ENCODE measurements around the gene ARVCF.

The ARVCF gene

DNA sequence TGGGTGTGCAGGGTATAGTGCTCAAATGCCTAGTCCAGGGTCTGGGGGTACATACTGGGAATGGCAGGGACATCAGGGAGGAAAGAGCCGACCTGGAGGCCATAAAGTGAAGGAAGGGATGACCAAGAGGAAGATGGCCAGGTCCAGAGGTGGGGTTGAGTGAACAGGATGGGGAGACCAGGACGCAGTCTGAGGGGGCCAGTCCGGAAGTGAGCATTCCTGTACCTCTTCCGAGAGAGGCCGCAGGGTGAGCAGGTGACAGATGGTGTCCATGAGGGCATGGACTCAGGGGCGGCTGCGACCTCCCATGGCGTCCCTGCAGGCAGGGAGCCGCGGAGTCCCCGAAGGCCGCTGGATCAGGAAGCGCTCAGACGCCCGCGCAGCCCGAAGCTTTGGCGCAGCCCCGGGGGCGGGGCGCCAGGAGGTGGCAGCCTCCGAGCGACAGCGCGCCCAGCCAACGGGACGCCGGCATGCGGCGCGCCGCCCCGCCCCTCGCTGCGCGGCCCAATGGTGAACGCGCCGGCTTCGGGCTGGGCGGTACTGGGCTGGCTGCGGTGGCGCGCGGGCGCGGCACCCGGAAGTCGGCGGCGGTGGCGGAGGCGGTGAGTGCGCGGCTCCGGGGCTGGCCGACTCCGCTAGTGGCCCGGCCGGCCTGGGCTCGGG, 4.0 kb upstream of the ARVCF start, which contains the start of gene TANGO2:
Gene TANGO2 (plus strand): TSS at position 578 of the 663 bp plus-strand sequence. CDS start 15,689 bp downstream, outside the sequence.
- H4K91ac ChIP-seq (ENCODE audit: low read depth, low read length): peak within 1 kb of the TSS; percentile 80
- H3K14ac ChIP-seq (ENCODE audit: low read length): peak within 1 kb of the TSS; percentile 88
- H3K4me1 ChIP-seq (ENCODE audit: control insufficient read depth in 1 of 2, insufficient read depth in 2 of 2, low read length in 2 of 2): peaks cover 15% of the 10 kb centered on the region in 2 experiments
- peak within 1 kb of the TSS; percentile 78 for H3K4ac ChIP-seq (ENCODE audit: low read depth, low read length)
- peak within 1 kb of the TSS; percentile 94 for H3K4me3 ChIP-seq (ENCODE audit: low read depth, low read length)
- peak within 1 kb of the TSS; percentile 22 for H2BK5ac ChIP-seq (ENCODE audit: low read depth, low read length, poor library complexity)
- peak within 1 kb of the TSS; percentile 72 for H2AK5ac ChIP-seq (ENCODE audit: low read length)
- no peak within 1 kb of the TSS for H3K23ac ChIP-seq (ENCODE audit: low read length)
- peaks cover 3% of the 10 kb centered on the region for H3K9me3 ChIP-seq (ENCODE audit: insufficient read depth, low read depth, low read length)
- H3K79me1 ChIP-seq (ENCODE audit: low read length): peaks cover 9% of the 10 kb centered on the region
- H2BK12ac ChIP-seq (ENCODE audit: low read length): no peak within 1 kb of the TSS
- H2AFZ ChIP-seq (ENCODE audit: insufficient read depth, low read length, poor library complexity): peak within 1 kb of the TSS; percentile 74
- H3K9ac ChIP-seq (ENCODE audit: low read length): peak within 1 kb of the TSS; percentile 82
- peaks cover 6% of the 10 kb centered on the region for H3K79me2 ChIP-seq (ENCODE audit: control insufficient read depth, insufficient read depth, low read length, poor library complexity)
- H4K8ac ChIP-seq (ENCODE audit: low read depth, low read length): peak within 1 kb of the TSS; percentile 96
- peak within 1 kb of the TSS; percentile 52 for H2BK120ac ChIP-seq (ENCODE audit: insufficient read depth, low read length, poor library complexity)
- H3K4me2 ChIP-seq (ENCODE audit: low read length): peak within 1 kb of the TSS; percentile 87
- peak within 1 kb of the TSS; percentile 94 for H4K12ac ChIP-seq (ENCODE audit: low read depth, low read length)
- WGBS (ENCODE audit: extremely low coverage, insufficient coverage, insufficient read length): no CpG with 5 or more reads among the region's 61 CpGs
- peaks cover 15% of the 10 kb centered on the region for H3K27me3 ChIP-seq (ENCODE audit: insufficient read depth, low read length)
- peak within 1 kb of the TSS; percentile 81 for H3K18ac ChIP-seq (ENCODE audit: low read length)
- no peak within 1 kb of the TSS for H3K27ac ChIP-seq (ENCODE audit: low read depth, low read length)
- peak; percentile 91 to 97 for DNase-seq
- H3K36me3 ChIP-seq (ENCODE audit: control insufficient read depth in 1 of 2, insufficient read depth in 2 of 2, low read length in 2 of 2): peaks cover 0 to 2% of the 10 kb centered on the region in 2 experiments

DNA sequence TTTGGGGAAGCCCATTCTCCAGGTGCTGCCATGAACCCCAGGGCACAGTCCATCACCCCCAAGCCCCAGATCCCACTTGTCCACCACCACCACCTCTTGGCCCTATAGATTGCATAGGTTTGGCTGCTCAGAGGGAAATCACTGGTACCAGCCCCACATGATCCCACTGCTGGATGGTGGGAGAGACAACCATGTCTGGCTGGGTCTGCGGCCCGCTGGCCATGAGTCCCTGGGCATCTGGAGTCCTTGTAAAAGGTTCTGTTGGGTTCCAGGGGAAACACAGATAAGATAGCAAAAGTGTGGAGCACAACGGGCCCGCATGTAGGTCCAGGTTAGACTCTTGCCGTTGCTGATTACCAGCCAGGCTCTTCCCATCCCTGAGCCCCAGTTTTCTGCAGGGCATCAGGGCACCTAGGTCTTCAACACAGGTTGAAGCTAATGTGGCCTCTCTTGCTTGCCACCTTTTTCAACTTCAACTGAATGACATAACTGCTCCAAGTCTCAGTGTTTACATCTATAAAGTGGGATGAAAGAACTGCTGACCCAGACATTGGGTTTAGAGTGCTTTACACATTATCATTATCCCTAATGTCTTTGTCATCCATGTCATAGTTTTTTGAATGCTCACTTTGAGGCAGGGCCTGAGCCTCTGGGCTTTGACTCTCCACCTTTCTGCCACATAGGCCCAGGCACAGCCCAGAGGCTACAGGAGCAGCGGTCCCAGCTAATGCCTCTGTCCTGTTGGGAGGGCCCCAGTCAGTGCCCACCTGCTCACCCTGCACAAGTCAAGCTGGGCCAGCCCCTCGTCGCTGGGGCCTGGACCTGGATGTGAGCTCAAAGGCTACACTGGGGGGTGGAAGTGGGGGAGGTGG, 3.3 kb upstream of the ARVCF start:
- no peak overlapping the region for H3K4me3 ChIP-seq (ENCODE audit: low read depth, low read length)
- peak overlapping the region; percentile 71 for H4K91ac ChIP-seq (ENCODE audit: low read depth, low read length)
- H3K4ac ChIP-seq (ENCODE audit: low read depth, low read length): no peak overlapping the region
- no peak overlapping the region for H2BK12ac ChIP-seq (ENCODE audit: low read length)
- peak overlapping the region; percentile 69 for H2AFZ ChIP-seq (ENCODE audit: insufficient read depth, low read length, poor library complexity)
- H3K27ac ChIP-seq (ENCODE audit: low read depth, low read length): no peak overlapping the region
- peaks cover 9% of the 10 kb centered on the region for H3K79me1 ChIP-seq (ENCODE audit: low read length)
- peaks cover 0 to 2% of the 10 kb centered on the region in 2 experiments for H3K36me3 ChIP-seq (ENCODE audit: control insufficient read depth in 1 of 2, insufficient read depth in 2 of 2, low read length in 2 of 2)
- peaks cover 6% of the 10 kb centered on the region for H3K79me2 ChIP-seq (ENCODE audit: control insufficient read depth, insufficient read depth, low read length, poor library complexity)
- peaks cover 5% of the 10 kb centered on the region for H3K9me3 ChIP-seq (ENCODE audit: insufficient read depth, low read depth, low read length)
- H2BK5ac ChIP-seq (ENCODE audit: low read depth, low read length, poor library complexity): no peak overlapping the region
- no peak overlapping the region for H2BK120ac ChIP-seq (ENCODE audit: insufficient read depth, low read length, poor library complexity)
- peaks cover 15% of the 10 kb centered on the region in 2 experiments for H3K4me1 ChIP-seq (ENCODE audit: control insufficient read depth in 1 of 2, insufficient read depth in 2 of 2, low read length in 2 of 2)
- no peak overlapping the region for H3K14ac ChIP-seq (ENCODE audit: low read length)
- WGBS (ENCODE audit: extremely low coverage, insufficient coverage, insufficient read length): no CpG with 5 or more reads among the region's 8 CpGs
- no peak overlapping the region for H3K18ac ChIP-seq (ENCODE audit: low read length)
- H4K12ac ChIP-seq (ENCODE audit: low read depth, low read length): peak overlapping the region; percentile 93
- DNase-seq: no peak
- H4K8ac ChIP-seq (ENCODE audit: low read depth, low read length): peak overlapping the region; percentile 96
- peaks cover 15% of the 10 kb centered on the region for H3K27me3 ChIP-seq (ENCODE audit: insufficient read depth, low read length)
- H2AK5ac ChIP-seq (ENCODE audit: low read length): peak overlapping the region; percentile 72
- no peak overlapping the region for H3K23ac ChIP-seq (ENCODE audit: low read length)
- H3K4me2 ChIP-seq (ENCODE audit: low read length): no peak overlapping the region
- no peak overlapping the region for H3K9ac ChIP-seq (ENCODE audit: low read length)

DNA sequence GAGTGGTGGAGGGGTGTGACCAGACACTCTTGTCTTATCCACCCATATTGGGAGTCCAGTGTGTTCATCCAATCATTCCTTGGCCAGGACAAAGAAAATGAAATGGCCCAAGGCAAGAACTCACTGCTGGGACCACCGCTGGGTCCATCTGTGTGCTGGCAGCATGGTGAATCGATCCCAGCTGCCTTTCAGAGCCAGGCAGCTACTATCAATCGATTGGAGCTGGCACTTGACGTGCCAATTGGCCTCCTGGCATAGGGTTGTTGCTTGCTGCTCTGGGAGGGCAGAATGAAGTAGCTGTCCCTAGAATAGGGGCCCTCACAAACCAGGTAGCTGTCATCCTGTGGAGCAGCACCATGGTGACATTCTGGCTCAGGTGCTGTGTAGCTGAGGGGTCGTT, 1.4 kb upstream of the ARVCF start:
- H3K36me3 ChIP-seq (ENCODE audit: control insufficient read depth in 1 of 2, insufficient read depth in 2 of 2, low read length in 2 of 2): no peaks in the 10 kb centered on the region
- peaks cover 15% of the 10 kb centered on the region for H3K27me3 ChIP-seq (ENCODE audit: insufficient read depth, low read length)
- no peak overlapping the region for H3K4me3 ChIP-seq (ENCODE audit: low read depth, low read length)
- H3K4me1 ChIP-seq (ENCODE audit: control insufficient read depth in 1 of 2, insufficient read depth in 2 of 2, low read length in 2 of 2): peaks cover 15% of the 10 kb centered on the region in 2 experiments
- no peak overlapping the region for H4K91ac ChIP-seq (ENCODE audit: low read depth, low read length)
- no peak overlapping the region for H3K4me2 ChIP-seq (ENCODE audit: low read length)
- DNase-seq: no peak
- peaks cover 6% of the 10 kb centered on the region for H3K79me2 ChIP-seq (ENCODE audit: control insufficient read depth, insufficient read depth, low read length, poor library complexity)
- no peak overlapping the region for H4K8ac ChIP-seq (ENCODE audit: low read depth, low read length)
- peaks cover 5% of the 10 kb centered on the region for H3K9me3 ChIP-seq (ENCODE audit: insufficient read depth, low read depth, low read length)
- no peak overlapping the region for H3K18ac ChIP-seq (ENCODE audit: low read length)
- no peak overlapping the region for H3K27ac ChIP-seq (ENCODE audit: low read depth, low read length)
- no peak overlapping the region for H3K23ac ChIP-seq (ENCODE audit: low read length)
- H2AK5ac ChIP-seq (ENCODE audit: low read length): no peak overlapping the region
- no peak overlapping the region for H4K12ac ChIP-seq (ENCODE audit: low read depth, low read length)
- no peak overlapping the region for H3K4ac ChIP-seq (ENCODE audit: low read depth, low read length)
- H2BK12ac ChIP-seq (ENCODE audit: low read length): no peak overlapping the region
- H3K79me1 ChIP-seq (ENCODE audit: low read length): peaks cover 9% of the 10 kb centered on the region
- no peak overlapping the region for H2BK120ac ChIP-seq (ENCODE audit: insufficient read depth, low read length, poor library complexity)
- WGBS (ENCODE audit: extremely low coverage, insufficient coverage, insufficient read length): no CpG with 5 or more reads among the region's 5 CpGs
- no peak overlapping the region for H3K9ac ChIP-seq (ENCODE audit: low read length)
- no peak overlapping the region for H2AFZ ChIP-seq (ENCODE audit: insufficient read depth, low read length, poor library complexity)
- H2BK5ac ChIP-seq (ENCODE audit: low read depth, low read length, poor library complexity): no peak overlapping the region
- no peak overlapping the region for H3K14ac ChIP-seq (ENCODE audit: low read length)

- Histone ChIP-seq H3K14ac (ENCODE audit: low read length) (no peak overlapping the region), H4K91ac (ENCODE audit: low read depth, low read length) (no peak overlapping the region), H3K23ac (ENCODE audit: low read length) (no peak overlapping the region), H2AK5ac (ENCODE audit: low read length) (no peak overlapping the region), H3K18ac (ENCODE audit: low read length) (no peak overlapping the region), H3K9ac (ENCODE audit: low read length) (no peak overlapping the region), H4K12ac (ENCODE audit: low read depth, low read length) (no peak overlapping the region), H3K4ac (ENCODE audit: low read depth, low read length) (no peak overlapping the region), H2BK120ac (ENCODE audit: insufficient read depth, low read length, poor library complexity) (no peak overlapping the region), H2BK12ac (ENCODE audit: low read length) (no peak overlapping the region), H3K79me2 (ENCODE audit: control insufficient read depth, insufficient read depth, low read length, poor library complexity) (peaks cover 6% of the 10 kb centered on the region), H3K27ac (ENCODE audit: low read depth, low read length) (no peak overlapping the region), H3K4me1 (ENCODE audit: control insufficient read depth in 1 of 2, insufficient read depth in 2 of 2, low read length in 2 of 2) (peaks cover 15% of the 10 kb centered on the region in 2 experiments), H3K4me2 (ENCODE audit: low read length) (no peak overlapping the region), H2AFZ (ENCODE audit: insufficient read depth, low read length, poor library complexity) (no peak overlapping the region), H3K36me3 (ENCODE audit: control insufficient read depth in 1 of 2, insufficient read depth in 2 of 2, low read length in 2 of 2) (no peaks in the 10 kb centered on the region), H3K4me3 (ENCODE audit: low read depth, low read length) (no peak overlapping the region), H4K8ac (ENCODE audit: low read depth, low read length) (no peak overlapping the region), H3K9me3 (ENCODE audit: insufficient read depth, low read depth, low read length) (peaks cover 5% of the 10 kb centered on the region), H3K79me1 (ENCODE audit: low read length) (peaks cover 9% of the 10 kb centered on the region), H2BK5ac (ENCODE audit: low read depth, low read length, poor library complexity) (no peak overlapping the region), H3K27me3 (ENCODE audit: insufficient read depth, low read length) (peaks cover 15% of the 10 kb centered on the region)
- no CpG with 5 or more reads among the region's 9 CpGs for WGBS (ENCODE audit: extremely low coverage, insufficient coverage, insufficient read length)
- DNase-seq: no peak
These were observed 967 bp upstream of the ARVCF start for GRCh38 chr22:20017622-20017958.
